Measurements from ENCODE around the gene TAPT1.

DNA sequence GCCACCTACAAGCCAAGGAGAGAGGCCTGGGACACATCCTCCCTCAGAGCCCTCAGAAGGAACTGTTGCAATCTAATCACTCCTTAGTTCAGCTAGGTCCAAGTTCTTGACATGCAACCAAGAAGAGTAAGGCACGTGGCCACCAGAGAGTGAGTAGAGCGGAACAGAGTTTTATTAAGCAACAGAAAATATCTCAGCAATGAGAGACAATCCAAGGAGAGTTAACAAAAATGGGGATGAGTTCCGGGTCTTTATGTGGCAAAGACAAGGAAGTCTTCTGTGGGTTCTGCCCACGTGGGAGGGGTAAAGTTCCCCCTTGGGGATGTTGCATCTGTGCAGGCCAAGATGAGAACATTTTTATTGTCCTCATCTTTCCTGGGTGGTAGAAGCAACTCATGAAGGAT is 104.0 kb downstream of the TAPT1 start:
- TF ChIP-seq, protein P1, sequence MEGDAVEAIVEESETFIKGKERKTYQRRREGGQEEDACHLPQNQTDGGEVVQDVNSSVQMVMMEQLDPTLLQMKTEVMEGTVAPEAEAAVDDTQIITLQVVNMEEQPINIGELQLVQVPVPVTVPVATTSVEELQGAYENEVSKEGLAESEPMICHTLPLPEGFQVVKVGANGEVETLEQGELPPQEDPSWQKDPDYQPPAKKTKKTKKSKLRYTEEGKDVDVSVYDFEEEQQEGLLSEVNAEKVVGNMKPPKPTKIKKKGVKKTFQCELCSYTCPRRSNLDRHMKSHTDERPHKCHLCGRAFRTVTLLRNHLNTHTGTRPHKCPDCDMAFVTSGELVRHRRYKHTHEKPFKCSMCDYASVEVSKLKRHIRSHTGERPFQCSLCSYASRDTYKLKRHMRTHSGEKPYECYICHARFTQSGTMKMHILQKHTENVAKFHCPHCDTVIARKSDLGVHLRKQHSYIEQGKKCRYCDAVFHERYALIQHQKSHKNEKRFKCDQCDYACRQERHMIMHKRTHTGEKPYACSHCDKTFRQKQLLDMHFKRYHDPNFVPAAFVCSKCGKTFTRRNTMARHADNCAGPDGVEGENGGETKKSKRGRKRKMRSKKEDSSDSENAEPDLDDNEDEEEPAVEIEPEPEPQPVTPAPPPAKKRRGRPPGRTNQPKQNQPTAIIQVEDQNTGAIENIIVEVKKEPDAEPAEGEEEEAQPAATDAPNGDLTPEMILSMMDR (conservative IDR thresholded peaks at IDR 0.05), result no peak
- no peak for TF ChIP-seq EZH2 (IDR thresholded peaks at IDR 0.05; ENCODE audit: low read depth)

Data from PC-9 (cell line).